Stimulated activated CD4-positive, alpha-beta T cell treated with anti-CD3 and anti-CD28 coated beads, Interleukin-1b, Interleukin-23, amount 100 ng/mL, for 48 hours (primary cell): ENCODE results near the gene LAGE3.
"Not testable (repeated sequence)": the region's sequence is repeated elsewhere in the genome, so short reads cannot be mapped to it uniquely, and the experiment has no call there.

Experiments used
- DNase-seq: peaks from one replicate; pipeline ENCODE4 v3.0.0-alpha.2; 2020

Gene LAGE3

DNA sequence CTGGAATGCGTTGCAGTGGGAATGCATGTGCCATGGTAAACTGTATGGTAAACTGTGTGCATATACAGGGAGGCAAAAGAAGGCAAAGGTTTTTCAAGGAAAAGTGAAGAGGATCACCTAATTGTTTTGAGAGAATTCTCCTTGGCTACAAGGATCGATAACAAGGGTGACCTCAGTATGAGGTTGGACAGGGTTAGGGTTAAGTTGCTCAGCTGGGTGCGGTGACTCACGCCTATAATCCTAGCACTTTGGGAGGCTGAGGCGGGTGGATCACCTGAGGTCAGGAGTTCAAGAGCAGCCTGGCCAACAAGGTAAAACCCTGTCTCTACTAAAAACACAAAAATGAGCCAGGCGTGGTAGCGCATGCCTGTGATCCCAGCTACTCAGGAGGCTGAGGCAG, 22.3 kb upstream of the LAGE3 start:
- not testable (repeated sequence) for DNase-seq

DNA sequence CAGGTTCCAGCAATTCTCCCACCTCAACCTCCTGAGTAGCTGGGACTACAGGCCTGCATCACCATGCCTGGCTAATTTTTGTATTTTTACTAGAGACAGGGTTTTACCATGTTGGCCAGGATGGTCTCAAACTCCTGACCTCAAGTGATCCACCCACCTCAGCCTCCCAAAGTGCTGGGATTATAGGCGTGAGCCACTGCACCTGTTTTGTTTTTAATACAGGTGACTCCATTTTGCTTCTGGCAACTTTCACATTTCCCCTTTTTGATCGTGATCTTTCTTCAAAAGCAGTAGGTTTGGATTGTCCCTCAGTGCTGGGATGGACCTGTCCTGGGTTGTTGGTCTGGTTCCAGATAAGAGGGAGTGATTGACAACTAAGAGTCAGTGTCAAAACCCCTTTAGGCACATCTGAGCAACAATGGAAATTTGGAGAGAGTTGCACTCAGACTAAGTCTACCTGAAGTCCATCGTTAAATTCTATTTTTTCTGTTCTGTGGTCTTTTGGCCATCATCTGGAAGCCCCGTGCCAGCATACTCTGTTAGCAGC, 17.6 kb upstream of the LAGE3 start:
- DNase-seq, result not testable (repeated sequence)

DNA sequence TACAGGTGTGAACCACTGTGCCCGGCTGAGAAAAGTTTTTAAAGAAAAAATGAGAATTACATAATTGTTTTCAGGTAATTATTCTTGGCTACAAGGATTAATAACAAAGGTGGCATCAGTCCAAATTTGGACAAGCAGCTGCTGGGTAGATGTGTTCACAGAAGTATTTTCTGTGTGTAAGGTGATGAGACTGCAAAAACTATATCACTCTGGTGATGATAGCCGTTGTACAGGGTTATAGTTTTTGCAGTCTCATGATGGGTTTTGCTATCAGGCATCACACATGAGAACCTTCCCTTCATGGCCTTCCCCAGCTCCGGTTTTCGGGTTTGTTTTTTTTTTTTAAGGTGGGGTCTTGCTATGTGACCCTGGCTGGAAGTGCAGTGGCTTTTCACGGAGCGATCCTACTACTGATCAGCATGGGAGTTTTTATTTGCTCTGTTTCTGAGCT, 16.4 kb upstream of the LAGE3 start:
- no peak for DNase-seq

DNA sequence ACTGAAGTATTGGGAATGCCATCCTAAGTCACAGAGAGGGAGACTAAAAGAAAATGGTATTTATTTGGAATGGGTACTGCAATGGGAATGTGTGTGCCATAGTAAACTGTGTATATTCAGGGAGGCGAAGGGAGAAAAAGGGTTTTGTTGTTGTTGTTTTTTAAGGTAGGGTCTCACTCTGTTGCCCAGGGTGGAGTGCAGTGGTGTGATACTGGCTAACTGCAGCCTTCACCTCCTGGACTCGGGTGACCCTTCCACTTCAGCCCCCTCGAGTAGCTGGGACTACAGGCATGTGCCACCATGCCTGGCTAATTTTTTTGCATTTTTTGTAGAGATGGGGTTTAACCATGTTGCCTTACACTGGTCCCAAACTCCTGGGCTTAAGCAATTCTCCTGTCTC, 15.6 kb upstream of the LAGE3 start:
- DNase-seq, result no peak

DNA sequence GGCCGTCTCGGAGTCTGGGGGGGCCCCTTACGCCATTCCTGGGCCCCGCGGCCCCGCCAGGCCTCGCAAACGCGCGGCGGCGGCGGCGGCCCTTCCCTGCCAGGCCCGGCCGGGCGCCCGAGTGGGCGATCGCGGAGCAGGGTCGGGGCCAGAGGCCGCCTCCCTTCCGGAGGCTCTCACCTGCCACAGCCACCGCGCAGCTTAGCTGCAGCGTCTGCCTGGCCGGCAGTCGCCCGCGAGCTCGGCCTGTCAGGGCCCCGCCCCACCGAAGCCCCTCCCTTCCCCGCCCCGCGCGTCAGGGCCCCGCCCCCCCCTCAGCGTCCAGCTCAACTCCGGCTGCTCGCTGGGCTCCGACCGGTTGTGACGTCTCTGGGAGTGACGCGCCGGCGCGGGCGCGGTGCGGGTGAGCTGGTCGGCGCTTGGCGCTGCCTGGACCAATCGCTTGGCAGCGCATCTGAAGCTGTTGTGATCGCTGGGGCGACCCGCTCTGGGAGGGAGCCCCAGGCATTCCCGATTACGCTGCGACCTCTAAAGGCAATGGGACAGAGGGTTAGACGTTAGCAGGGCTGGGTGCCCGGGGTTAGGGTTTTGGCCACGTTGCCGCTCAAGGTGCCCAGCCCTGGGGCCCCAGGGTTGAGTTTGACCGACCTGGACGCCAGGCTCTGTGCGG, 11.5 kb upstream of the LAGE3 start, which contains the start of gene SLC10A3:
Gene SLC10A3, minus strand, starts transcription at position 216 of the 670 bp plus-strand sequence. CDS start 1,689 bp downstream, outside the sequence.
- DNase-seq, result peak; percentile 91

DNA sequence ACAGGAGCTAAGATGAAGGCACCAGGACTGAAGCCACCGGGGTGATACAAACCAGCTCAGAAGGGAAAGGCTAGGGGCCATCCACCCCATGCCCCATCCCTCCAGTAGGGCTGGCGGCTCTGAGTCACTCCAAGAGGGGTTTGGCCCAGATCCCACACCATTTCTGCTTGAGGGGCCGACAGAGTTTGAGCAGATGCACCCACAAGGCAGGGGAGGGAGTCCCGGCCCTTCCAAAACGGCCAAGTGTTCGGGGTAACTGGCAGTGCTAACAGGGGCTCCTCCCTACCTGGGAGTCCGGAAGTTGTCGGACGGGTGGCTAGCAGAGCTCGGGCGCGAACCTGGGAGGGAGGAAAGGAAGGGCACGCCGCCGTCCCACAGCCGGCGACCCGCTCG, 10.9 kb upstream of the LAGE3 start:
- DNase-seq, result peak; percentile 16

DNA sequence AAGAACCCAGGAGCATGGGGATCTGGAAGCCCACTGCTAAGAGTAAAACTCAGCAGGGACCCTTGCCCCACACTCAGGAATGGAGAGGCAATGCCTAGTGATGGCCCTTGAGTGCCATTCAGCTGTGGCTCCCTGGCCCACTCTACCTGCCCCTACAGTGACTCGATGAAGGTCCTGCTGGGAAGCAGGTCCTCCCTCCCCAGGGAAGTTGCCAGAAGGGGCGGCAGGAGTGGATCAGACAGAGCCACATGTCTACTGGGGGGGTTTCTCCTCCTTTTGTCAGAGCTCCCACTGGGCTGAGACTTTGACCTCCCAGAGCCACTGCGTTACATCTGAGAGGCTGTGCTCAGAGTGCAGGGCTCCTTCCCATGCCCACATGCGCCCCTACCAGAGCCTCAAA, 10.1 kb upstream of the LAGE3 start:
- DNase-seq, result no peak

DNA sequence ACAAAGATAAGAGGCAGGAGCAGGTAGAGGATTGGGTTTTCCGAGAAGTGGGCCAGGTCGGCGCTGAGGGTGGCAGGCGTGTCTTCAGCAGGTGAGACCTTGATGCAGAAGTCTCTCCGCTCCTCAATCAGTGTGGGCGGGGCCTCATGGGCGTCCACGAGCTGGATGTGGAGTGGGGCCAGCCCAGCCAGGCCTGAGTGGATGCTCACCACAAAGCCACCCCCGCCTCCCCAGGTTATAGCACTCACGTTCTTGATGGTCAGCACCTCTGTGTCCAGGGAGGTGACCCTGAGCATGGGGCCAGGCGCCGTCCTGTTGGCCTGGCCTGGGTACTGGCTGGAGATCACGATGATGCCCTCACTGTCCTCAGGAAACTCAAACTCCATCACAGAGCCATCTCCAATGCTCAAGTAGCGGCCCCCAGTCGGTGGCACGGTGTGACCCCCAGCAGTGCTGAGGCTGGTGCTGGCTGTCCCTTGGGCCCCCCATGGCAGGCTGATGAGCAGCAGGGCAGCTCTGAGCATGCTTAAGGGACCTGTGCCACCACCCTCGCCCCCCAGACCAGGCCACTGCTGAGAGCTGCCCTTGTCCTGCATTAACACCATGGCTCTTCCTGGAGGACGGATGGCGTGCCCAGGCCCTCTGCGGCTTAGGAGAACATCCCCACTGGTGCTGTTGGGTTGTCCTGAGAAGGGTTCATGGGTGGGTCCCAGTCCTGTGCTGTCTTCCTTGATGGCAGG, 9.4 kb upstream of the LAGE3 start:
- DNase-seq, result no peak

DNA sequence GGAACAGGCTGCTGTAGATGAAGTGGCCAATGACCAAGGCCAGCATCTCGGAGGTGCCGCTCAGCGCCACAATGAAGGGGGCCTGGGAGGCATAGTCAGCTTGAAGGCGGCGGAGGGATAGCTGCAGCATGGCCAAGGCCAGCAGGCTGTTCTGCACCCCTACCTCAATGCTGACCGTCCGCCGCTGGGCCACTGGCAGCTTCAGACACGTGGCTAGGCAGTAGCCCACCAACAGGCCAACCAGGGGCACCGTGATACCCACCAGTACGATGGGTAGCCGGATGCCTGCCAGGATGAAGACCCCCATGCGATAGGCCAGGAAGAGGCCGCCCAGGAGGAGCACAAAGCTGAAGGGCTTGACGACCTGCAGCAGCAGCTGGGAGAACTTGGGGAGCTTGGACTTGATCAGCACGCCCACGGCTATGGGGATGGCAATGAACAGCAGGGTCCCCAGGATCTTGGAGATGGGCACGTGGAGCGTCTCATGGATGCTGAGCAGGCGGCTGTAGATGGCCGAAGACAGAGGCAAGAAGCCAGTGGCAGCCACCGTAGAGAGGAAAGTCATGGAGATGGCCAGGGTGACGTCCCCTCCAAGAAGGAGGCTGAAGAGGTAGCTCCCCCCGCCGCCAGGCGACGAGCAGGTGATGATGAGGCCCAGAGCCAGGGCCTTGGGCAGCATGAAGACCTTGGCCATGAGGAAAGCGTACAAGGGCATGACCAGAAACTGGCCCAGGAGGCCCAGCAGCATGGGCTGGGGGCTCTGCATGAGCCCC, 8.6 kb upstream of the LAGE3 start:
- no peak for DNase-seq

DNA sequence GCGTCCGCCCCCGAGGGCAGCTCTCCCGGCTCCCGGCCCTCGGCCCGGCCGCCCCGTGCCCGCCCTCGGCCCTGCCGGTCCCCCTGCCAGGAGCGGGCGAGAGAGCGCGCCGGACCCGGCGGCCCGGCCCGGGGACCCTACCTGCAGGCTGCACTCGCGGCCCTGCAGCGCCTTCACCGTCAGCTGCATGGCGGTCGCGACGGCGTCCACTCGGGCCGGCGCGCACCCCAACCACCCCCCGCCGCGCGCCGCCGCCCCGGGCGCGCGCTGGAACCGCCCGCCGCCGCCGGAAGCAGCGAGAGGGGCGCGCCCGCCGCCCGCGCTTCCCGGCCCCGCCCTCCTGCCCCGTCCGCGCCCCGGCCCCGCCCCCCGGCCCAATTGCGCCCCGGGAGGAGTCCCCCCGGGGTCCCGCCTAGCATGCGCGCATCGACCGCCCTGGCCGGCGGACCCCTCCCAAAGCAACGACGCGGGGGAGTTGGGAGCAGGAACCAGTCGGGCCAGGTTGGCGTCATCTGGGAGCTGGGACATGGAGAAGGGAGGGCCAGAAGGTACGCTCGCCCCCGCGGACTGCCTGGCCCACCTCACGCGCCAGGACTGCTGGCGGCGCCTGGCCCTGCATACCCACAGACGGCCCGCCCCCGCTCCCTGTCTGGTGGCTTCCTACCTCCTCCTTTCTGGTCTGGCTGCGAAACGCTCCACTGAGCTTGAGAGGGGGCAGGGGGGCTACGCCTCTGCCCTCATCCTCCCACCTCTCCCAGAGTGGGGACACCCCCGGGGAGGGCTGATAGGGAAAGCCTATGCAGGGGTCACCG, 7.5 kb upstream of the LAGE3 start, which contains the start of gene UBL4A:
Gene UBL4A, minus strand, starts transcription at position 220 of the 812 bp plus-strand sequence. Its CDS starts 31 bp downstream, at position 189.
- DNase-seq, result peak; percentile 21

DNA sequence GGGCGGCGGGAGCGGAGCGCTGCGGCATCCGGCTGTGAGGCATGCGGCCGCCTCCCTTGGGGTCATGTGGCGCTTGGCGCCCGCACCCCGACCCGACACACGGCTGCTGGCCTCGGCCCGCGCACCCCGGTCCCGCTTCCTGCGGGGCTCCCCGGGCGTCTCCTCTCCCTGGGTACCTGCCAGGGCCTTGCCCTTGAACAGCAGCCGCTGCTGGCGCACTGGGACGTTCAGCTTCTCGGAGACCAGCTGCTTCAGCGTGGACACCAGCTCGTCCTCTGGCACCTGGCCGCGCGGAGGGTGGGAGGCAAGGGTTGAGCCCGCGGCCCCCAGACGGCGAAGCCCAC, 6.9 kb upstream of the LAGE3 start:
- DNase-seq, result no peak

DNA sequence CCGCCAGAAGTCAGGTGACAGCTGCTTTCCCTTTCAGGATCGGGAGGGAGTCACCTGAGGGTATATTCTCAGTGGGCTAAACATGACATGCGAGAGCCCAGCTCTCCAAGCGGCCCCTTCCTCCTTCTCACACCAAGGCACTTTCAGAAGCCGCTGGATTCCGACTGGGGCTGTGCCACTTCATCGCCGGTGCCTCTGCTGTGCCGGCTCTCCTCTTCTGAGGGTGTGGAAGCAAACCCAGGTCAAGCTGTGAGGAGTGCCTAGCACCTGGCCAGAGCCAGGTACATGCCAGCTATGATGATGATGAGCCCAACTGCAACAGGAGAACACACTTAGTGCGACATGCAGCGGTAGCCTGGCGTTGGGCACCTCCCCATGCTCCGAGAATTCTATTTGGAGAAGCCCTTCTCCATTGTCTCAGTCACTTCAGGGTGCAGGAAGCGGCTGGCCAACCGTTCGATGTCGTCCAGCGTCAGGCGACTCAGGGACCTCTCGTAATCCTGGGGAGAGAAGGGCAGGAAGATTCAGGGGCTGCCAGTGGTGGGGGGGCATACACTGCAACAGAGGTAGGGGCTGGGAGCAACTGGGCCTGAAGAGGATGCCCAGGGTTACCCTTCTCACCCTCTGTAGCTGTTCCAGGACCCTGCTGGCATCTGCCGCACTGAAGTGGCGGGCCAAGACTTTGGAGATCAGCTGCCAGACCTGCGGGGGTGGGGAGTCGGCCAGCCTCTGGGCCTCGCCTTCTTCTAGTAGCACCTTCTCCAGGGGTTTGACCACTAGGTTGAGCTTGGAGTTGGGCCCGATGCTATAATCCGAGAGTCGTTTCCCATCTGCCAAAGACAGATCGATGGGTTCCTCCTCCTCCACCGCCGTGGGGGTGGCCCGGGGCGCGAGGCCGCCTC, 6.3 kb upstream of the LAGE3 start:
- no peak for DNase-seq

DNA sequence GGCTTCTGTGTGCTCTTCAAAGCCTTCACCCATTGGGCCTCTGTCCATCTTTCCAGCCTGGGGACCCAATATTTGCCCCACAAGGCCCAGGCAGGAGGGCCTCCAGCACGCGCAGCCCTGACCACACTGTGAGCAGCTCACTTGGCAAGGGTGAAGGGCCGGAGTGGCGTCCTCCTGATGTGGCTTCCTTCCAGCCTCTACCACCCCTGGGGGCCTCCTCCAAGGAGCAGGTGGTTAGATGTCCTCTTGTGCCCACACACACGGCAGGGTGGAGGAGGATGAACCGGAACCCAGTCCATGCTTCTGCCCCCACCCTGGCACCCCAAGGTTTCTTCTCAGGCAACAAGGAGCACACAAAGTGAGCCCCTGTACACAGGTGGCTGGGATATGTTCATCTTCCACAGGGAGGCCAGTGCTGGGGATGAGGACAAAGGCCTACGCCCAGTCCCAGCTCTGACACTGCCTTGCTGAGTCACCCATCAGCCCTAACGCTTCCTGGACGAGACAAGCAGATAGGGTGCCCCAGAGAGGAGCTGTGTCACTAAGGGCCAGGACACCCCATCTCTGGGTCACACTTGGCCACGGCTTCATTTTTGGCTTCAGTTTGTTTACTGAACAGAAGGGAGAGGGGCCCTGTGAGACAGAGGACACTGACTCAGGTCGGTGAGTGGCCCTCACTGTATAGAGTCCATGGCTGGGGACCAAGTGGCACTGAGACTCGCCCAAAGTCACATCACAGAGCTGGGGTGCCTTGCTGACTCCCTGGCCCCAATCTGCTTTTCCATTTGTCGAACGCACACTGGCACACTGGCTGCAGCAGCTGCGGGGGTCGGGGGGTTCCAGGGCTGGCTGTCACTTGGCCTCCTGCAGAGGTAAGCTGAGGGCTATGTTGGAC, 5.4 kb upstream of the LAGE3 start:
- DNase-seq, result no peak

DNA sequence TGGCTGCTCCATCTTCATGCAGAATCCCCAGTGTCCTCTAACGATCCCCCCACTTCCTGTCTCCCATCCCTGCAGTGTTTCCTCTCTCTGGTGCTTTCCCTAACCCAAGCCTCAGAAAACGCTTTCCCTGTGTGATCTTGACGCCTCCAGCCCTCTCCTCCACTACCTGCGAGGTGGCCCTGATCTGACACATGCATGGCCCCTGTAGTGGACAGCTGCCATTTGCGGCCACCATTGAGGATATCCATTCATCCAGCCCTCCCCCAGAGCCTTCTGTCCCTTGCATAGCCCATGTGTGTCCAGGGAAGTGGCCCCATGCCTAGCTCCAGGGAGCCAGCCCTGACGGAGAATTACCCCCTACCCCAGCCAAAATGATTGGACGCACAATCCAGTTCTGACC, 4.2 kb upstream of the LAGE3 start:
- DNase-seq, result no peak

DNA sequence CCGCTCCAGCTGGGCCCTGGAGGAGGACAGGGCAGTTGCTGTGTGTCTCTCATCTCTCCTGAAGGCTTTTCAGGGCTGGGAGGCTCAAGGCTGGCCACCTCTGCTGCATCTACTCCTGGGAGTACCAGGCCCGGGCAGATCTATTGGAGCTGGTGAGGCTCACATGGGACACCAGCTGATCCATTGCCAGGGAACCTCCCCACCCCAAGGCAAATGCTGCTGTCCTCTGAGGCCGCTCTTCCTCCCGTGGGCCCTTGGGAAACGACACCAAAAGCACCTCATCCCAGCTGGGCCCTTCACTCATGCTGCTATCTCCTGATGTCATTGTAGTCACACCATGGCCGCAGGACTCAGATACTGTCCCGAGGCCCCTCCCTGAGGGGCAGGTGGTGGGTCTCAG, 3.7 kb upstream of the LAGE3 start:
- no peak for DNase-seq

DNA sequence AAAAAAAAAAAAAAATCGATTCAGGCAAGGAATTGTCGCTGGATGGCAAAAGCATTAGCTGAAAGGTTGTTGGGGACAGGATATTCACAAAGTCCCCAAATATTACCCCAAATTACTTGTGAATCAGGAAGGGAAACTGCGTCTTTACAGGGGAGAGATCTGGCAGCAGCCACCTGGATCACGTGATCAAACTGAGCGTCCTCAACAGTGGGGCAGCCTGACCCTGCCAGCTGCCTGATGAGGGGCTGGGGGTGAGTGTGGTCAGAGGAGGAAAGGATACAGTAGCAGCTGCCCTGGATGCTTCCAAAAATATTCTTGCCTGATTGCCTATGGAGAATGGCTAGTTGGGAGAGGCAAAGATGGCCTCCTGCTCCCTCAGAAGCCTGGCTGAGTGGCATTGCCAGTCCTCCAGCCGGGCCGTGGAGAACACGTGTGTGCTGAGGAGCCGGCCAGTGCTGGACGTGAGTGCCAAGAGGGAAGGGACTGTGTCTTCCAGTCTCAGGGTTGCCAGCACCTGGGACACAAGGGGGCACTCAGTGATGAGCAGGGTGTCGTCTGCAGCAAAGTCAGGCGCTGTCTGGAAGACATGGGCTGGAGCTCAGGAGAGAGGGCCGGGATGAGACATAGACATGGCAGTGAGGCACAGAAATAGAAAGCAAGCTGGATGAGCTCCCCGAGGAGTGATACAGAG, 3.0 kb upstream of the LAGE3 start:
- DNase-seq, result no peak

DNA sequence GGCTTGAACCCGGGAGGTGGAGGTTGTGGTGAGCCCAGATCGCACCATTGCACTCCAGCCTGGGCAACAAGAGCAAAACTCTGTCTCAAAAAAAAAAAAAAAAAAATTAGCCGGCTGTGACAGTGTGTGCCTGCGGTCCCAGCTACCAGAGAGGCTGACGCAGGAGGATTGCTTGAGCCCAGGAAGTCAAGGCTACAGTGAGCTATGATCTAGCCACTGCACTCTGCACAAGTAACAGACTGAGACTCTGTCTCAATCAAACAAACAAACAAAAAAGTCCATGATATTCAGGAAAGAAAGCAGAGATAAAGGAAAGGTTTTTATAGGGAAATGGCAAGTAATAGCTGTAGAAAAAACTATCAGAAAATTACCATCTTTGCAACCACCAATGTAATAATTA, 2.1 kb upstream of the LAGE3 start:
- no peak for DNase-seq

DNA sequence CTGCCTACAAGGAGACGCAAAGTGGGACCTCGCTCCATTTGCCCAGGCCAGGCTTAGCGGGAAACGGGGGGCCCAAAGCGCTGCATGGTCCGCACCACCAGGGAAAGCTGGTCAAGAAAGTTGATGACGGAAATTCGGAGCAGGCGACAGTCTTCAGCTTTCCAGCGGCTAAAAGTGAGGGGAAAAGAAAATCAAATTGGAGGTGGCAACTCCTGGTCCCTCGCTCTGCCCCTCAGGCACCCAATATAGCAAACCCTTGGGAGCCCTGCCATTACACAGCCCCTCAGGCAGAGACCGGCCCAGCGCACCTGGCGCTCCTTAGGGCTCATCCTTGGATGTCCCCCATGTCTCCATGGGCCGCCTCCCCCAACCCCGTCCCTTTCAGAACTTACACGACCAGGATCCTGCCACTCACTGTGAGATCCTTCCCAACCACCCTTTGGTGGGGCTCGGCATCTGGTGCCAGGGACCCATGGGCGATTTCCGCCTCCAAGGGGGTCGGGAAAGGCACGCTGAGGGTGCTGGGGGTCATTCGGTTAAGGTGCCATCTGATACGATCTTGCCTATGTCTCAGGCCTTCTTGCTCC, 1.1 kb downstream of the LAGE3 start:
- DNase-seq, result no peak

DNA sequence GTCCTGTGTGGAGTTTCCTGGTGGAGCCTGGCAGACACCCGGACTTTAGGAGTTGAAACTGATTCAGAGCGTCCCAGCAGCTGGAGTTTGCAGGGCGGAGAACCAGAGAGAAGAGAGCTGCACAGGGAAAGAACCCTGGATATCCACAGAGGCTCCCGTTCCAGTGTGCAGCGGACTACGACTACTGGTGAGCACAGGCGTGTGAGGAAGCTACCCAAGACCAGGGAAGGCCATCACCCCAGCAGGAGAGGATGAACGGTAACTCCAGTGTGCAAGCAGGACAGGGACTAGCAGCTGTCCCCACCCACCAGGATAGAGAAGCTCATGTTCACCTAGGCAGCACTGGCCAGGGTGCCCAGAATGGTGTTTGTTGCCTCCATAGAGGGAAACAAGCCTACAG, 2.3 kb downstream of the LAGE3 start:
- DNase-seq, result no peak
